K562 (cell line): ENCODE results near the gene VSIG10L. TPM values are rescaled to one million over a fixed set of nuclear protein-coding genes. Genes with fewer than 3 reads are reported as not detected.

Source experiments
- ARHGAP35 ChIP-seq: fragments of 450-650 bp; IDR thresholded peaks from 2 replicates; pipeline ENCODE4 v1.6.1; 2018; ENCODE audit not compliant: partially characterized antibody
- CREB3L1 ChIP-seq: fragments of 450-650 bp; IDR thresholded peaks from 2 replicates; pipeline ENCODE4 v1.6.1; 2014; ENCODE audit warnings: low read depth, mild to moderate bottlenecking, moderate library complexity, borderline replicate concordance
- ELF4 ChIP-seq: fragments of 450-650 bp; formaldehyde crosslinking; IDR thresholded peaks from 2 replicates; pipeline ENCODE4 v1.4.0; 2022; ENCODE audit warnings: missing genetic modification characterization
- EZH2 ChIP-seq: IDR thresholded peaks from 2 replicates; pipeline ENCODE4 v1.6.1; 2012; ENCODE audit warnings: low read depth, mild to moderate bottlenecking, inconsistent platforms, low read length, borderline replicate concordance
- REST ChIP-seq, 2 experiments: fragments of 450-650 bp; formaldehyde crosslinking in 1 of 2; IDR thresholded peaks; 2 replicates each; pipeline versions ENCODE4 v1.4.0 to v1.6.1; 2014 to 2020; ENCODE audit warnings: mild to moderate bottlenecking in 2 of 2, borderline replicate concordance in 1 of 2, low read depth in 1 of 2
- SAP30 ChIP-seq: fragments of 200-600 bp; sonication (generic); IDR thresholded peaks from 2 replicates; pipeline ENCODE4 v1.6.1; 2012; ENCODE audit warnings: borderline replicate concordance, low read depth, mild to moderate bottlenecking, moderate library complexity, low read length, control low read depth, inconsistent platforms; ENCODE audit not compliant: insufficient read depth, poor library complexity, severe bottlenecking
- SREBF1 ChIP-seq: fragments of 150-350 bp; IDR thresholded peaks from 2 replicates; pipeline ENCODE4 v1.6.1; 2014; ENCODE audit warnings: antibody characterized with exemption, low read depth, low read length, borderline replicate concordance
- XRCC4 ChIP-seq: IDR thresholded peaks from one replicate; pipeline ENCODE4 v1.6.1; 2011; ENCODE audit not compliant: insufficient read depth, insufficient read length; ENCODE audit errors: extremely low read depth
- ZFX ChIP-seq: sonication (generic); formaldehyde crosslinking; IDR thresholded peaks from 2 replicates; pipeline ENCODE4 v1.8.0; 2022; ENCODE audit warnings: mild to moderate bottlenecking, missing genetic modification reagents, moderate library complexity
- ZMIZ1 ChIP-seq, 2 experiments: fragments of 150-350 bp in 1 of 2; IDR thresholded peaks; 2 replicates each; pipeline ENCODE4 v1.6.1; 2012 to 2016; ENCODE audit warnings: low read depth in 2 of 2, low read length in 2 of 2, mild to moderate bottlenecking in 1 of 2, moderate library complexity in 1 of 2
- ZNF12 ChIP-seq: sonication (generic); formaldehyde crosslinking; IDR thresholded peaks from 2 replicates; pipeline ENCODE4 v1.4.0; 2020; ENCODE audit warnings: mild to moderate bottlenecking, missing genetic modification reagents
- ZNF253 ChIP-seq: fragments of 250-450 bp; sonication (Bioruptor Pico); conservative IDR thresholded peaks from 2 replicates; pipeline ENCODE4 v1.6.1; 2021; ENCODE audit warnings: mild to moderate bottlenecking
- polyA plus RNA-seq, 8 experiments: library from polyadenylated mRNA; depleted of rRNA in 4 of 8; stranded (reverse) in 5 of 8; unstranded in 3 of 8; fragments of >200 nt; fragmentation: Nextera tagmentation in 2 of 8; fragmentation: Illumina TruSeq in 1 of 8; extraction: Ambion mirVana in 2 of 8; extraction: Trizol in 1 of 8; gene quantifications; 2 replicates each; pipeline versions ENCODE4 v1.2.1 to v1.2.3, GENCODE V29; 2011 to 2014; ENCODE audit warnings: inconsistent platforms in 1 of 8, missing spikeins in 1 of 8
- total RNA-seq, 7 experiments: library from RNA; depleted of rRNA in 6 of 7; stranded (reverse); fragments of >200 nt in 6 of 7; fragmentation: Illumina TruSeq in 2 of 7; extraction: Trizol in 2 of 7; gene quantifications; 2 replicates each; pipeline versions ENCODE4 v1.2.1 to v1.2.3, GENCODE V29; 2011 to 2021; ENCODE audit warnings: low replicate concordance in 1 of 7
- TF ChIP-seq, protein P1 (sequence below), 2 experiments: fragments of 450-650 bp in 1 of 2; sonication (generic) in 1 of 2; formaldehyde crosslinking in 1 of 2; IDR thresholded peaks in 1 of 2; conservative IDR thresholded peaks in 1 of 2; 2 replicates each; pipeline versions ENCODE4 v1.6.1 to v1.8.1; 2016 to 2023; ENCODE audit warnings: mild to moderate bottlenecking in 2 of 2, moderate library complexity in 2 of 2, inconsistent platforms in 1 of 2, missing genetic modification reagents in 1 of 2

The VSIG10L gene
- total and polyA plus RNA-seq, 9 of the 15 experiments (the other 6 are each of a cell fraction or from before 2014, with no cell fraction given): 1.1 to 7.6 (median 2.2) TPM

GRCh38 chr19:51339313-51339686 lies 2.6 kb downstream of the VSIG10L start (continued):
- TF ChIP-seq REST (IDR thresholded peaks at IDR 0.05; ENCODE audit: borderline replicate concordance) (no peak), REST (CRISPR knock-in tag; IDR thresholded peaks at IDR 0.05; ENCODE audit: low read depth) (no peak), ZFX (CRISPR knock-in tag) (no peak), SREBF1 (no peak), SAP30 (peak; percentile 13), ZNF253 (no peak), CREB3L1 (no peak), ZMIZ1 (IDR thresholded peaks at IDR 0.05; ENCODE audit: low read depth in 2 of 2, low read length in 2 of 2) (no peak), EZH2 (no peak), ZNF12 (CRISPR knock-in tag) (no peak), XRCC4 (no peak), ARHGAP35 (peak; percentile 24), ELF4 (CRISPR knock-in tag) (peak; percentile 91; the same call in 1 of the 2 replicates)
- TF ChIP-seq, protein P1, sequence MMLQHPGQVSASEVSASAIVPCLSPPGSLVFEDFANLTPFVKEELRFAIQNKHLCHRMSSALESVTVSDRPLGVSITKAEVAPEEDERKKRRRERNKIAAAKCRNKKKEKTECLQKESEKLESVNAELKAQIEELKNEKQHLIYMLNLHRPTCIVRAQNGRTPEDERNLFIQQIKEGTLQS (IDR thresholded peaks at IDR 0.05): no peak
- TF ChIP-seq, protein P1 (CRISPR knock-in tag; conservative IDR thresholded peaks at IDR 0.05): no peak
